SK-MEL-5 (cell line): Measurements from ENCODE around the gene CADPS. TPM values are rescaled to one million over a fixed set of nuclear protein-coding genes. Genes with fewer than 3 reads are reported as not detected.

ENCODE experiments used
- DNase-seq: peaks from one replicate; pipeline ENCODE4 v3.0.0-alpha.2; 2016; ENCODE audit warnings: low read depth, low spot score
- in situ Hi-C: cut with HindIII; loops from 2 replicates; pipeline ENCODE4 v1.10.0; 2016; ENCODE audit warnings: low sequenced_read_pairs, high pct_unique_total_duplicates, low pct_unique_long_range_greater_than_20kb
- total RNA-seq: library from RNA; depleted of rRNA; stranded (reverse); fragments of >200 nt; shearing (Covaris generic); gene quantifications from 2 replicates; pipeline ENCODE4 v1.2.3, GENCODE V29; 2014

Gene CADPS
- total RNA-seq, 1 experiment from 2014 or later: not detected

DNA sequence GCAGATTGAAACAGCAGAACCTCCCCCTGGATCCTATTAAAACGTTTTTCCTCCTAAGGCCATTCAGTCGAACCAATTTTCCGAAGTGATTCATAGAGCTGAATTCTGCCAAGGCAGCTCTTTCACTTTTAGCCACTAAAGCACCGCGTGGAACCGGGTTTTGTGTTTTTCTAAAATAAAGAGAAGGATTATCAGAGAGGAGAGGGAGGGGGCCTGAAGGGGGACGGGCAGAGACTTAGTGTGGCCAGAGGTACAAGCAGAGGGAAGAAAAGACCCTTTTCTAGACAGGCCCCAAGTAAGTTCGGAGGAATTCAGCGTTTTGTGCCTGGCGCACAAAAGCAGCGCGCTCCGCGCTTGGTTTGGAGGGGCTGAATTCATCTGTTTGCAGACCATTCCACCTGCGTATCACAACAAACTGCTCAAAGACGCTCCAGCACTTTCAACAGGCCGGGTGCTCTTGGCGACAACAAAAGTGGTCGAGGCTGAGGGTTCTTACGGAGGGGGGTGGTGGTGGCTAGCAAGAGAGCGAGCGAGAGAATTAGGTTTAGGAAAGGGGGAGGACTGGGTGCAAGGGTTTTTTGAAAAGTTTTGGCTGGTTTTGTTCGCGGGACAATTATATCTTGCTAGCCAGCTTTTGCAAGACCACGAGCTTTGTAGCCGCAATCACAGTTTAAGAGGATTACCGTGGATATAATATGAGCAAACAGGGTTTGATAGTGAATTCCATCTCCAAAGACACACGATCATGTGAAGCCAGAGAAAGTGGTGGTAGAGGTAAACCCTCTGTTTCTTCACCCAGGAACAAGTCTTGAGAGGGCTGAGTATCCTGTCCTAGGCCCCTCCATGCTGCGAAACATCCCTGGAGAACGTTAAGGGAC is 500.6 kb downstream of the CADPS start:
- DNase-seq: no peak
- in situ Hi-C loops: no loop called here

GRCh38 chr3:62373714-62374333 is 501.4 kb downstream of the CADPS start:
- in situ Hi-C loops: no loop called here

GRCh38 chr3:62373215-62373614 is 502.0 kb downstream of the CADPS start, which contains the start of gene FEZF2:
TSS of gene FEZF2 (minus strand) at chr3:62373550. CDS start at chr3:62372868, 682 bp downstream.
- in situ Hi-C loops: no loop called here
- DNase-seq: no peak

More at GRCh38 chr3:62373714-62374333, 501.4 kb downstream of the CADPS start:
- no peak for DNase-seq

DNA sequence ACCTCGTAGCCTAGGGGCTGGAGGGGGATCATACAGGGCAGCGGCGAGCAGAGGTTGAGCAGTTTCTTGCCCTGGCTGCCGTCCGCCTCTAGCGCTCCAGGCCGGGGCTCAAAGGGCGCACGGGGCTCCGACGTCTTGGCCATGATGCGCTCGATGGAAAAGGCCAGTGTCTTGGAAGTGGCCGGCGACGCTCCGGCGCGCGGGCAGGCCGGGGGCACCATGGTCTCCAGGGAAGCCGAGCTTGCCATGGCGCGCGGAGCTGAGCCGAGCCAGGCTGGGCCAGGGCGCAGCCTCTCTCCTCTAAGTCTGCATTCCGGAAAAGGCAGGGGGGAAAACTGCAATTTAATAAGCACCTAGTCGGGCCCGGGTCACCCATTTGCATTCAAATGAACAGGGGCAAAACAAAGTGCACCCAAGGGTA is 502.6 kb downstream of the CADPS start:
- no peak for DNase-seq
- in situ Hi-C loops: no loop called here

DNA sequence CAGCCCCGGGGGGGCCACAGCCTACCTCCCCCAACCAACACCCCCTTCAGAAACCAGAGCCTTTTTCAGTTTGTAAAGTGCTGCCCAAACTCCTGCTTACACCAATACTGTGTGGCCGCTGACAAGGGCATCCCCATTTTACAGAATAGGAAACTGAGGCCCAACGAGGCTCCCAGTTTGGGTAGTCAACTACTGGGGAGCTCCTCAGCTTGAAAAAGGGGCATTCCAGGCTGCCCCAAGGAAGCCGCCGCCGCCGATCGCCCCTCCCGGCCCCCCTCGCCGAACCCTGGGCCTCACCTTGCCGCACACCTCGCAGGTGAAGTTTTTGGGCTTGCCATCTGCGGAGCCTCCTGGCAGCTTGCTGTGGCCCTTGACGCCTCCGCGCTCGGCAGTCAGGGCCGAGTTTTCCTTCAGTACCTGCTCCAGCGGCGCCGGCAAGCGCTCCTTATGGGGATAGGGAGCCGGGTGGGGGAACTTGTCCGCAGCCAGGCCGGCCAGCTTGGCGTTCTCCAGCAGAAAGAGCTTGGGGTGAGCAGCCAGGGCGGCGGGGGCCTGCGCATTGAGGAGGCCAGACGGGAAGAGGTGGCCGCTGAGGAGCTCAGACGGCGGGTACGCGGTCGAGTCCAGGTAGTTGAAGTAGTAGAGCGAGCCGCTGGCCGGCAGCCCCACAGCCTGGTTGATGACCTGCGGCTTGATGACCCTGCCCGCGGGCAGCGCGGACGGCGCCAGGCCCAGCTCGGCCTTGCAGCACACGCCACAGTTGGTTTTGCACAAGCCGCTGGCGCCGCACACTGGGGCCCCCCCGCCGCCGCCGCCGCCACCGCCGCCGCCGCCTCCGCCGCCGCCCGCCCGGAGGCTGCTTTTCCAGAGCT is 503.3 kb downstream of the CADPS start:
- in situ Hi-C loops: no loop called here
- no peak for DNase-seq

DNA sequence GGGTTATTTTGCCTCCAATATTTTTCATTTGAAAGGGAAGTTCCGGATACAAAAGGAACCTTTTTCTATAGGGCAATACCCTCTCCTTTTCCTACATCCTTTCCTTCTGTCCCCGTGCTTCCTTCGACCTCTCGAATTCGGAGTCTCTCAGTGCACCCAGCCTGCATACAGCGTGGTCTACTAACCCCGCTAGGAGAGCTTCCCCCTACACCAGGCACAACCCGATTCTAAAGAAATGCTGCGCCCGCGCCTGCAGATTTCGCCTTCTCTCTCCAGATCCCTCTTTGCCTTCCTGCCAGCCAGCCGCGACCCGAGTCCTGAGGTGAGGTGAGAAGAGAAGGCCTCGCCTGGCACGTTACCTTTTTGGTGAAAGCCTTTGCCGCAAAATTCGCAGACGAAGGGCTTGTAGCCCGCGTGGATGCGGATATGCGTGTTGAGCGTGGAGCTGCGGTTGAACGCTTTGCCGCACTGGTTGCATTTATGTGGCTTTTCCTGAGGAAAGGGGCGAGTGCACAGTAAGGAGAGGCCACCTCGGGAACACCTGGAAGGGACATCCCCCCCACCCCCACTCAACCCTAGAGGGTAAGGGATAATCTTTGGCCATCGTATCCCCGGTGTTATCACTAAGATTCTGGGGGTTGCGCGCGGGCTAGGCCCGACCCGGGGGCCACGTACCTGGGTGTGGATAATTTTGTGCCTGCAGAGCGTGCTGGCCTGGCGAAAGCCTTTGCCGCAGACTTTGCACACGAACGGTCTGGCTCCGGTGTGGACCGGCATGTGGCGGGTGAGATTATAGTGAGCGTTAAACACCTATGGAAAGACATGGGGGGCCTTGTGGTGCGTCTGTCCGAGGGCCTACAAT is 504.1 kb downstream of the CADPS start:
- in situ Hi-C loops: no loop called here
- DNase-seq: no peak

- DNase-seq: no peak
- in situ Hi-C loops: no loop called here
Observed at GRCh38 chr3:62370112-62370857, 504.9 kb downstream of the CADPS start.

GRCh38 chr3:62369476-62369743 is 505.8 kb downstream of the CADPS start:
- DNase-seq: no peak
- in situ Hi-C loops: no loop called here

GRCh38 chr3:62368705-62369475 is 506.3 kb downstream of the CADPS start:
- DNase-seq: no peak
- in situ Hi-C loops: no loop called here

GRCh38 chr3:62368290-62368704 is 506.9 kb downstream of the CADPS start:
- in situ Hi-C loops: no loop called here
- no peak for DNase-seq

DNA sequence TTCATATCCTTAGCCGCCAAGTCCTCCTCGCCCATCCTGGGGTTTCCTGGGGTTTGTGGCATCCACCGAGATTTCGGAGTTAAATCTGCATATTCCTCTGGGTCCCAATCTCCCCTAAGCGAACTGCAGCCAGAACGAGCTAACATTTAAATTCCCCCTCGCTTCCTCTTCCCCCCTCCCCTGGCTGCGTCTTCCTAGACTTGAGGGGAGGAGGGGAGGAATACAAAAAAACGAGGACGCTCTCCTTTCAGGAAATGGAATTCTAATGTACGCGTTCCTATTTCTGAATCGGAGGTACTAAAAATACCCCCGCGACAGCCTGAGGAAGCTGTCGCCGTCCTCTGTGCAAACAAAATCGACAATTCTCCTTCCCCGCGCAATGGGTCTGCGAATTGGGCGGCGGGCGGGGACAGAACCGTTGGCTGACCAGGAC is 507.4 kb downstream of the CADPS start:
- in situ Hi-C loops: no loop called here
- no peak for DNase-seq

DNA sequence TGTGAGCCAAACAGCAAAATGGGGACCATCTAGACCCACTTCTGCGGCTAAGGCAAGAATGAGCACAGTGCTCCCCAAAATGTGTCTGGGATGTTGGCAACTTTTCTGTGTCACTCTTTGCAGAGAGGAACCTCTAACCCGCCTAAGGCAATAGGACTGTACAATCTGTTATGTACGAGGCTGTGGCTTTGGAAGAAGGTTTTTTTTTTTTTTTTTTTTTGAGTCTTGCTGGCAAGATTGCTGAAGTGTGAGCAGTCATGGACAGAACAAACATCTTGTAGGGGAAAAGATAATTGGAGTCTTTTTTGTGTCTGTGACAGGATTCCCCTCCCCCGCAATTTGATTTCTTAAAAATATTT is 509.1 kb downstream of the CADPS start:
- in situ Hi-C loops: no loop called here

GRCh38 chr3:62365391-62366125 is 509.7 kb downstream of the CADPS start:
- in situ Hi-C loops: no loop called here

More for the DNA sequence above, 509.1 kb downstream of the CADPS start:
- DNase-seq: no peak

GRCh38 chr3:62364191-62364590 is 511.0 kb downstream of the CADPS start:
- in situ Hi-C loops: no loop called here
- no peak for DNase-seq

More at GRCh38 chr3:62365391-62366125, 509.7 kb downstream of the CADPS start:
- no peak for DNase-seq

GRCh38 chr3:62363275-62363674 is 511.9 kb downstream of the CADPS start:
- DNase-seq: no peak
- in situ Hi-C loops: no loop called here
